Body of pancreas (tissue), 4 donors: ENCODE results near the gene PGAM2. TPM values are rescaled to one million over a fixed set of nuclear protein-coding genes. Genes with fewer than 3 reads are reported as not detected.
A peak's percentile ranks its signal among the peaks of the same experiment; 100 is the strongest.

ENCODE experiments used
- ATAC-seq: fragments of 150-250 bp; one replicate; pipeline ENCODE4 v1.9.1; 2016
- DNase-seq, 4 donors: peaks; one replicate each; pipeline ENCODE4 v3.0.0-alpha.2; 2019
- H3K27ac ChIP-seq, 4 donors: fragments of 200-600 bp; sonication (generic); 1 replicate in 3 of 4; 2 replicates in 1 of 4; pipeline versions ENCODE4 v1.5.1 to v1.6.1; 2016 to 2019; ENCODE audit warnings: mild to moderate bottlenecking in 1 of 4, mixed read lengths in 1 of 4, moderate library complexity in 1 of 4
- H3K27me3 ChIP-seq, 2 donors: fragments of 200-600 bp; sonication (generic); one replicate each; pipeline ENCODE4 v1.6.0; 2016; ENCODE audit warnings: mild to moderate bottlenecking in 1 of 2
- H3K36me3 ChIP-seq, 2 donors: fragments of 200-600 bp; sonication (generic); replicated peaks in 1 of 2; 2 replicates each; pipeline ENCODE4 v1.5.1; 2016; ENCODE audit warnings: low read depth in 2 of 2; ENCODE audit not compliant: insufficient read depth in 1 of 2
- H3K4me1 ChIP-seq: fragments of 200-600 bp; sonication (generic); one replicate; pipeline ENCODE4 v1.6.0; 2016
- H3K4me3 ChIP-seq, 2 donors: fragments of 200-600 bp; sonication (generic); 1 replicate in 1 of 2; 2 replicates in 1 of 2; pipeline ENCODE4 v1.5.1; 2016 to 2019
- H3K9me3 ChIP-seq, 3 donors: fragments of 200-600 bp; sonication (generic); 1 replicate in 2 of 3; 2 replicates in 1 of 3; pipeline ENCODE4 v1.5.1; 2016
- POLR2A ChIP-seq, 3 donors: fragments of 450-650 bp; IDR thresholded peaks; one replicate each; pipeline ENCODE4 v1.6.1; 2016; ENCODE audit warnings: antibody characterized with exemption in 3 of 3, mild to moderate bottlenecking in 2 of 3
- WGBS, 2 donors: methylation state at CpG; one replicate each; pipeline ENCODE4 v1.1.5; 2017; 5-methylcytosine and 5-hydroxymethylcytosine counted together
- intact Hi-C: fragments of 100-400 bp; cut with DNase I; formaldehyde crosslinking; loops from one replicate; pipeline ENCODE4 v1.15.1; 2023
- total RNA-seq, 2 donors: library from RNA; depleted of rRNA; stranded (reverse); fragments of >200 nt; gene quantifications; one replicate each; pipeline ENCODE4 v1.1.0, GENCODE V29; 2016
- TF ChIP-seq, protein P1 (sequence below), 7 experiments: fragments of 450-650 bp in 4 of 7; fragments of 200-600 bp in 3 of 7; sonication (generic) in 3 of 7; IDR thresholded peaks; one replicate each; pipeline ENCODE4 v1.5.1; 2016 to 2019; ENCODE audit warnings: antibody characterized with exemption in 7 of 7

Gene PGAM2
- total RNA-seq, 2 donors from 2014 or later: 1.6 TPM; not detected in 1

DNA sequence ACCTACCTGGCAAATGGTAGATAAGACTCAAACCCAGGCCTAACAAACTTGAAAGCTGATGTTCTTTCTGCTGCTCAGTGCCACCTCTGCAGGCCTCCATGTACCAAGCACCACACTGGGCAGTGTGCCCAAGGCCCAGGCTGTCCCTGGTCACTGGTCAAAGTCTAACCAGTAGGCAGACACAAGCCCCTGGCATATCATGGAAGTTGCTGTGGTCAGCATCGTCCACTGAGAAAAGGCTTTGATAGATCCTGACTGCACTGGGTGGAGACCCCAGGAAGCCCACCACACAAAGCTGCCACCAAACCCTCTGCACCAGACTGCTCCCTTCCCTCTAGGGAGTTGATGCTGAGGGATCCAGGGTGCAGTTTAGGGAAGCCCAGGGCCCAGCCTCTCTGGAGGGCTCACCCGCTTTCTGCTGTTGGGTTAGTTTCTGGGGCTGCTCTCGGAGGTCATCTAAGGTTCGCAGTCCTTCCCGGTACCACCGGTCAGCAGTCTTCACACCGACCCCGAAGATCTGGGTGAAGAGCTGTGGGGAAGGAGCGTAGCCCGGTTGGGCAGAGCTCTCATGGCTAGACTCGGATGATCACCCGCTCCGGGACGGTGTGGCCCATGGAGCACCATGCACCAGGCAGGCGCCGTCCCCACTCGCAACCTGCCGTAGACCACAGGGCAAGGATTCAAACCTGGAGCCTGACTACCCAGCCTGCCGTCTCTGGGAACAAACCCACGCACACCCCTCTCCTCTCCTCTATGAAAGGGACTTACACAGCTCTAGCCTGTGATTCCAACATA lies 10.9 kb upstream of the PGAM2 start:
- ATAC-seq (peak; percentile 62), DNase-seq (peak; percentile 71 to 90 (median 80))
- Histone ChIP-seq H3K27ac (no peak overlapping the region), H3K27me3 (no peaks in the 10 kb centered on the region), H3K4me3 (no peak overlapping the region), H3K36me3 (peaks cover 0 to 21% of the 10 kb centered on the region in 2 donors), H3K4me1 (peaks cover 28% of the 10 kb centered on the region), H3K9me3 (no peaks in the 10 kb centered on the region)
- WGBS, 2 donors: 91% methylated on average over 14 to 20 of the region's 20 CpGs
- intact Hi-C loops: no loop called here
- TF ChIP-seq, protein P1, sequence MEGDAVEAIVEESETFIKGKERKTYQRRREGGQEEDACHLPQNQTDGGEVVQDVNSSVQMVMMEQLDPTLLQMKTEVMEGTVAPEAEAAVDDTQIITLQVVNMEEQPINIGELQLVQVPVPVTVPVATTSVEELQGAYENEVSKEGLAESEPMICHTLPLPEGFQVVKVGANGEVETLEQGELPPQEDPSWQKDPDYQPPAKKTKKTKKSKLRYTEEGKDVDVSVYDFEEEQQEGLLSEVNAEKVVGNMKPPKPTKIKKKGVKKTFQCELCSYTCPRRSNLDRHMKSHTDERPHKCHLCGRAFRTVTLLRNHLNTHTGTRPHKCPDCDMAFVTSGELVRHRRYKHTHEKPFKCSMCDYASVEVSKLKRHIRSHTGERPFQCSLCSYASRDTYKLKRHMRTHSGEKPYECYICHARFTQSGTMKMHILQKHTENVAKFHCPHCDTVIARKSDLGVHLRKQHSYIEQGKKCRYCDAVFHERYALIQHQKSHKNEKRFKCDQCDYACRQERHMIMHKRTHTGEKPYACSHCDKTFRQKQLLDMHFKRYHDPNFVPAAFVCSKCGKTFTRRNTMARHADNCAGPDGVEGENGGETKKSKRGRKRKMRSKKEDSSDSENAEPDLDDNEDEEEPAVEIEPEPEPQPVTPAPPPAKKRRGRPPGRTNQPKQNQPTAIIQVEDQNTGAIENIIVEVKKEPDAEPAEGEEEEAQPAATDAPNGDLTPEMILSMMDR (IDR thresholded peaks at IDR 0.05): peak in 1 of 7 experiments; percentile 5
- no peak for TF ChIP-seq POLR2A (IDR thresholded peaks at IDR 0.05)

DNA sequence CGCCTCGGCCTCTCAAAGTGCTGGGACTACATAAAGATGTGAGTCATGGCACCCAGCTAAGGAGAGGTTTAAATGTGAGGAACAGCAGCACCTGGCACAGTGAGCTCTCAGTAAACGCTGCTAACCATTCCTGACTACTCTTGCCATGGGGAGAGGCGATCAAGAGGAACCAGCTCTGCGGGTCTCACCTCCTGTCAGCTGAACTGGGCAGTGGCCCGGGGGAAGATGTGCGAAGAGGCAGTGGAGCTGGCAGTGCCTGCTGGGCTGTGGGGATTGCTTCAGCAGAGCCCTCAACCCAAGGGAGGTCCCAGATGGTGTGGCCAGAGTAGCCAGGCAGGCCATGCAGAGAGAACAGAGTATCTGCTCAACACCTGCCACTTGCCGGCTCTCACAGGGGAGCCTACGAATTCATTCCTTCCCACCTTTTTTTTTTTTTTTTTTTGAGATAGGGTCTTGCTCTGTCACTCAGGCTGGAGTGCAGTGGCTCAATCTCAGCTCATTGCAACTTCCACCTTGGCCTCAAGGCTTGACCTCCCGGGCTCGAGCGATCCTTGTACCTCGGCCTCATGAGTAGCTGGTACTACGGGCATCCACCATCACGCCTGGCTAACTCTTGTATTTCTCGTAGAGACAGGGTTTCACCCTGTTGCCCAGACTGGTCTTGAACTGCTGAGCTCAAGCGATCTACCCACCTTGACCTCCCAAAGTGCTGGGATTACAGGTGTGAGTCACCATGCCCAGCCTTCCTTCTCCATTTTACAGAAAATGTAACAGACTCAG lies 10.1 kb upstream of the PGAM2 start:
- Histone ChIP-seq H3K36me3 (peaks cover 0 to 21% of the 10 kb centered on the region in 2 donors), H3K4me3 (no peak overlapping the region), H3K27ac (no peak overlapping the region), H3K9me3 (no peaks in the 10 kb centered on the region), H3K4me1 (peaks cover 20% of the 10 kb centered on the region), H3K27me3 (no peaks in the 10 kb centered on the region)
- TF ChIP-seq, protein P1 (IDR thresholded peaks at IDR 0.05): no peak
- TF ChIP-seq POLR2A (IDR thresholded peaks at IDR 0.05): no peak
- ATAC-seq (no peak), DNase-seq (no peak)
- WGBS, 2 donors: 86 to 92% methylated on average over 12 to 17 of the region's 17 CpGs
- intact Hi-C loops: no loop called here

DNA sequence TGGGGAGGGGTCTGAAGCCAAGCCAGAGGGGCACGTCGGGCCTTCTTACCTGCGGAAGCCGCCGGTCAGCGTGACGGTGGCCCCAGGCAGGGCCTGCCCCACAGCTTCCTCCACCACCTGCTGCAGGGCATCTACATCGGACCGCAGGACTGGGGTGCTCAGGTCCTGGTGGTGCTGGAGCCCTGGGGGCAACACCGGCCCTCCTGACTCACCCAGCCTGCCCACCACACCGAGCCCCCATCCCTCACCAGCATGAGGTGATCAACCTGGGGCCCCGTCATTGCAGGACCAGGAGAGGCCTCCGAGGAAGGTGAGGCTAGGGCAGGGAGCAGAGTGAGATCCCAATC lies 9.0 kb upstream of the PGAM2 start:
- intact Hi-C loops: no loop called here
- Histone ChIP-seq H3K36me3 (peaks cover 0 to 19% of the 10 kb centered on the region in 2 donors), H3K9me3 (no peaks in the 10 kb centered on the region), H3K27ac (peak overlapping the region in 2 of 4 donors; percentile 22 to 57), H3K27me3 (no peaks in the 10 kb centered on the region), H3K4me1 (peaks cover 13% of the 10 kb centered on the region), H3K4me3 (no peak overlapping the region)
- TF ChIP-seq, protein P1 (IDR thresholded peaks at IDR 0.05): no peak
- TF ChIP-seq POLR2A (IDR thresholded peaks at IDR 0.05): no peak
- ATAC-seq (no peak), DNase-seq (no peak)
- WGBS, 2 donors: 82 to 91% methylated on average over 3 to 11 of the region's 13 CpGs

DNA sequence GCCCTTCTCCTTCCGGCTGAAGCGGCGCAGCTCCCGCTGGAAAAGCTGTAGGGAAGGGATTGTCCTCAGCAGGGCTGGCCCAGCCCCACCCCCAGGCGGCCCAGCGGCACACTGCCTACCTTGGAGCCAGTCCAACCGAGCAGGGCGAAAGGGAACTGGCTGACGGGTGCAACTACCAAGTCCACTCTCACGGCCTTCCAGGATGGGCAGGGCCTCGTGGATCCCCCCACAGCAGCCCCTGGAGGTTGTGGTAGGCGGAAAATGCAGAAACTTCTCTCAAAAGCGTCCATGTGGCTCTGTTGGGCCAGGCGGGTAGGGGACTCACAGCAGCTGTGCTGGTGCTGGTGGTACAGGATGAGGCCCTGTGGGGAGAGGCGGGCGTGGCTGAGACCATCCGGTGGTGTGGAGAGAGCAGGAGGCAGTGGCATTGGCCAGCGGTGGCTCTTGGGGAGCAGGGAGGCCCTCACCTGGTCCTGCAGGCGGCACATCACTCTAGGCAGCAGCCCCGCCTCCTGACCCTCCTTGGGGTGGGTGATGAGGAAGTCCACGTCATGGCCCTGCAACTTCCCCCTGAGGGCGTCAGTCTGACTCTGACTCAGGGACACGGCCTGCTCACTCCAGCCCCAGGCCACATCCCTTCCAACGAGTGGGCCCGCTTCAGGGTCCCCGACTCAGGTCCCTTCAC lies 8.4 kb upstream of the PGAM2 start:
- DNase-seq (peak in 3 of 4 donors; percentile 78 to 85 (median 79)), ATAC-seq (peak; percentile 20)
- Histone ChIP-seq H3K27ac (peak overlapping the region in 2 of 4 donors; percentile 22 to 57), H3K4me3 (no peak overlapping the region), H3K9me3 (no peaks in the 10 kb centered on the region), H3K27me3 (no peaks in the 10 kb centered on the region), H3K36me3 (peaks cover 0 to 15% of the 10 kb centered on the region in 2 donors), H3K4me1 (peaks cover 13% of the 10 kb centered on the region)
- WGBS, 2 donors: 56 to 59% methylated on average over 12 to 26 of the region's 26 CpGs
- peak in 1 of 3 donors; percentile 27 for TF ChIP-seq POLR2A (IDR thresholded peaks at IDR 0.05)
- TF ChIP-seq, protein P1 (IDR thresholded peaks at IDR 0.05): peak in 2 of 7 experiments; percentile 24 to 30
- intact Hi-C loops: no loop called here
